K562 (cell line): Measurements from ENCODE around the gene ZNF792.

ENCODE experiments used
- CREM ChIP-seq: IDR thresholded peaks from 2 replicates; pipeline ENCODE4 v1.6.1; 2014; ENCODE audit warnings: antibody characterized with exemption, low read depth
- CTCF ChIP-seq, 3 experiments: IDR thresholded peaks in 2 of 3; conservative IDR thresholded peaks in 1 of 3; 2 replicates each; pipeline ENCODE4 v1.5.1; 2011 to 2012; ENCODE audit warnings: low read length in 3 of 3, mild to moderate bottlenecking in 3 of 3, control low read depth in 2 of 3, improper control_type of control experiment in 1 of 3, inconsistent platforms in 1 of 3, low read depth in 1 of 3, mixed read lengths in 1 of 3, moderate library complexity in 1 of 3; ENCODE audit not compliant: insufficient read depth in 2 of 3
- NFXL1 ChIP-seq: fragments of 450-650 bp; formaldehyde crosslinking; IDR thresholded peaks from 2 replicates; pipeline ENCODE4 v1.4.0; 2021; ENCODE audit warnings: mild to moderate bottlenecking
- NR3C1 ChIP-seq: sonication (generic); formaldehyde crosslinking; IDR thresholded peaks from 2 replicates; pipeline ENCODE4 v1.8.1; 2022; ENCODE audit warnings: missing genetic modification reagents
- PTRF ChIP-seq: fragments of 450-650 bp; IDR thresholded peaks from 2 replicates; pipeline ENCODE4 v1.6.1; 2016; ENCODE audit warnings: mild to moderate bottlenecking, missing genetic modification characterization, missing compliant biosample characterization
- RAD21 ChIP-seq, 2 experiments: fragments of 250-450 bp in 1 of 2; fragments of 450-650 bp in 1 of 2; sonication (Bioruptor Pico) in 1 of 2; formaldehyde crosslinking in 1 of 2; IDR thresholded peaks in 1 of 2; conservative IDR thresholded peaks in 1 of 2; 2 replicates each; pipeline versions ENCODE4 v1.4.0 to v1.8.0; 2020 to 2022; ENCODE audit warnings: mild to moderate bottlenecking in 2 of 2, moderate library complexity in 1 of 2

- TF ChIP-seq CREM, result no peak
- TF ChIP-seq NR3C1 (CRISPR knock-in tag), result no peak
- TF ChIP-seq CTCF (IDR thresholded peaks at IDR 0.05 in 2 of 3, conservative IDR thresholded peaks at IDR 0.05 in 1 of 3; ENCODE audit: insufficient read depth in 2 of 3, low read depth in 1 of 3, low read length in 3 of 3), result no peak
- TF ChIP-seq NFXL1, result no peak
- no peak for TF ChIP-seq RAD21 (CRISPR knock-in tag; conservative IDR thresholded peaks at IDR 0.05 in 1 of 2, IDR thresholded peaks at IDR 0.05 in 1 of 2)
- no peak for TF ChIP-seq PTRF (tag)
Observed at GRCh38 chr19:34974646-34975045, 10.6 kb upstream of the ZNF792 start.
